GM21737 (cell line): Measurements from ENCODE around the gene TRPV3.
"Not testable (repeated sequence)": the region's sequence is repeated elsewhere in the genome, so short reads cannot be mapped to it uniquely, and the experiment has no call there.

Source experiments
- ATAC-seq: cut with Tn5 transposase; IDR thresholded peaks from one replicate; pipeline ENCODE4 v1.9.1; 2021; ENCODE audit warnings: mild to moderate bottlenecking, moderate library complexity; ENCODE audit not compliant: unreplicated experiment

TRPV3 gene

DNA sequence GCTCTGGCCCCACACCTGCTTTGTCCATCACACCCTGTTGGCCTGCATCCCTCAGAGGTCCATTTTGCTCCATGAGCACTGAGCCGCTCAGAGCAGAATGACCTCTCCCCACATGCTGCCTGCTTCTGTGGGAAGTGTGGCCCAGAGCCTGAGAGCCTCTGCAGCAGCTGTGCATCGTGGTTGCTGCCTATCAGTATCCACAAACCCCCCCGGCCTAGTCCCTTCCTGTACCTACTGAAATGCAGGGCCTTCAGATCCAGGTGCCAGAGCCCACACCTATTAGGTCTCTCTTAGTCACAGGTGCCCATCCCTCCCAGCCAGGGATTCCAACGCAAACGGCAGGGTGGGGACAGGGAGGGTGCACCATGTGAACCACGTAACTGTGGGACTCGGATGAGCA, 16.6 kb upstream of the TRPV3 start:
- no peak for ATAC-seq

- no peak for ATAC-seq
These were observed 15.9 kb upstream of the TRPV3 start for GRCh38 chr17:3573246-3574100.

DNA sequence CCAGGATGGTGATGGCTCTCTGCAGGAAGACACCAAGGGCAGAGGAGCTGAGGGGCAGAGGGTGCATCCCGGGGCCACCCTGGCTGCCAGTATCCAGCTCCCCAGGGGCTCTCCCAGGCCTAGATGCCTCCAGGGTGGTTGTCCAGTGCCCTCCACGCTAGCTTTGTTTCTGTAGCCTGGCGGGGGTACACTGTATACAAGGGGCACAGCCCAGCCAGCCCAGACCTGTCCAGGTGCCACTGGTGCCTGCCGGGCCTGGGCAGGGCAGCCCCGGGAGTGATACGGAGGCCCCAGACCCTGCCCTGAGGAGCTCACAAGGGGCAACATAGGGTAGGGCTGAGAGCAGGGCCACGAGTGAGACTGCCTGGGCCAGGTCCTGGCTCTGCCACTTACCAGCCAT, 14.6 kb upstream of the TRPV3 start:
- ATAC-seq, result no peak

- ATAC-seq, result no peak
These were observed 13.7 kb upstream of the TRPV3 start for GRCh38 chr17:3571043-3571900.

- no peak for ATAC-seq
These were observed 12.0 kb upstream of the TRPV3 start for GRCh38 chr17:3569534-3570137.

DNA sequence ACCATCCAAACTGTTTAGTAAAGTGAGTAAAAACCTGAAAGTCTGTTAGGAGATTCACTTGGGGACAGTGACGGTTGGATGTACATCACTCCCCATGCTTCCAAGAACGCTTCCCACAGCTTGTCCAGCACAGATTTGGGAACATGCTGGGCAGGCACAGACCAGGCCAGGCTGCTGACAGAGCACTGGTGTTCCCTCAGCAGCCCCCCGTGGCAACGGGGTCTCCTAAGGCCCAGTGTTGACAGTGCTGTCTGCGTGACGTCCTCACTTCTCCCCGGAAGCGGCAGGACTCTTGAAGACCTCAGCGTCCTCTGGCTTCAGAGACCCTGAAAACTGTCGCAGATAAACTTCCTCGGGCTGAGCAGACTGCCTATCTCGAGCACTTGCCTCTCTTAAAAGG, 8.9 kb upstream of the TRPV3 start:
- ATAC-seq, result no peak

- ATAC-seq, result no peak
These were observed 7.5 kb upstream of the TRPV3 start for GRCh38 chr17:3565143-3565542.

GRCh38 chr17:3564241-3564640, 6.6 kb upstream of the TRPV3 start:
- not testable (repeated sequence) for ATAC-seq

GRCh38 chr17:3559270-3559645, 1.6 kb upstream of the TRPV3 start:
- no peak for ATAC-seq

- peak; percentile 63 for ATAC-seq
These were observed 1.1 kb upstream of the TRPV3 start for GRCh38 chr17:3558603-3559269.

DNA sequence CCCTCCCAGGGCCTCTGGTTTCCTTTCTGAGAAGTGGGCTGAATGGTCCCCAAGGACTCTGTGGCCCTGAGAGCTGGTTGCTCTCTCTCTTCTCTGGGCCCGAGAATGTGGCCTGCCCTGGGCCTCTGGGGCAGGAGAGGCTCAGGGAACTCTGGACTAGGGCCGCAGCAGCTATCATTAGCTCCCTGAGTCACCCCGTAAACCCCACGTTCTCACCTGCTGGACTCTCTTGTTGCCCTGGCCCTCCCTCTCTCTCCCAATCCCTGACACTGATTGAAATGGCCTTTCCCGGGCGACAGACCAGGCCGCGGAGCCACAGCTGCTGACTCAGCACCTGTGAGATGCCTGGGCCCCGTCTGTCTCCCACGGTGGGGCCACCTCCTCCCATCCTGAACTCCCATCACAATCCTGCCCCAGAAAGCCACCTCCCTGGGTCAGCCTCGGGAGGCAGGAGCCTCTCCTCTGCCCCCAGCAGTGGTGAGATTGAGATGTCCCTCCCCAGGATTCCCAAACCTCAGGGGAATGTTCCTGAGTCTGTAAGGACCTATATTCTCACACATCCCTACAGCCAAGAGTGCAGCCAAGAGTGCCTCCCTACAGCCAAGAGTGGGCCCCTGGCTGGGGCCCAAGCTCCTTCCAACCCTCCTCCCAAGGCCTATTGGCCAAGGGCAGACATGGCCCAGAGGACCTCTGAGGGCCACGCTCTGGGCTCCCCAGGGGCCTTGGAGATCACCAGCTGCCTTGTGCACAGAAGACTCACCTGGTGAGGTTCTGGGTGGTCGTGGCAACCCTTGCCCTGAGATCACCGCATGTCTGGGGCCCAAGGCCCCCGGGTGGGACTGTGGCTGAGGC, 470 bp downstream of the TRPV3 start:
- ATAC-seq, result no peak

DNA sequence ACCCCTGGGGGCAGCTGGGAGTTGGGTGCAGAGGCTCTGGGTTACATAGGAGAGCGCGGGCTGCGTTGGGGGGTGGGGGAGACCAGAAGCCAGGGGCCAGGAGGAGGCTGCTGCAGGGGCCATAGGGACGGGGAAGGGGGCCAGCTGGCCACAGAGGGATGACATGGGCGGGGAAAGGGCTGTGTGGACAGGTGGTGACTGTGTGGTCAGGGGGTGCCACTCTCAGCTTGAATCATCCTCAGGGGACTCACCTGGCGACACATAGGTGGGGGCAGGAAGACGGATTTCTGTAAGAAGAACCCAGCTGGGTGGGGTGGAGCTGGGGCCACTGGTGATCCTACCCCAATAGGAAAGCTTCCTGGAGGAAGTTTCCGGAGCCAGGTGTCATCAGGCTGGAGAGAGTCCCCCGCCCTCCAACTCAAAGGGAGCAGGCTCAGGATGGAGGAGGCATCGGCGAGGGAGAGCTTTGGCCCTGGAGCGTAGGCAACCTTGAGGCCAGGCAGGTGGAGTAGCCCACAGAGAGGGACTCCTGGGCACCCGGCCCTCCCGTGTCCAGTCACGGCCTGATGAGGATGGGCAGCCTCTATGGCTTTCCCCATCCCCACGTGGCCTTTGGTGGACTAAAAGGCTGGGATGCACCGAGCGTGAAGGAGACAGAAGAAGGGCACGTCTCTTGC, 1.2 kb downstream of the TRPV3 start:
- no peak for ATAC-seq

GRCh38 chr17:3555189-3555796, 2.3 kb downstream of the TRPV3 start:
- ATAC-seq, result no peak

GRCh38 chr17:3554440-3554839, 3.2 kb downstream of the TRPV3 start:
- ATAC-seq, result no peak

DNA sequence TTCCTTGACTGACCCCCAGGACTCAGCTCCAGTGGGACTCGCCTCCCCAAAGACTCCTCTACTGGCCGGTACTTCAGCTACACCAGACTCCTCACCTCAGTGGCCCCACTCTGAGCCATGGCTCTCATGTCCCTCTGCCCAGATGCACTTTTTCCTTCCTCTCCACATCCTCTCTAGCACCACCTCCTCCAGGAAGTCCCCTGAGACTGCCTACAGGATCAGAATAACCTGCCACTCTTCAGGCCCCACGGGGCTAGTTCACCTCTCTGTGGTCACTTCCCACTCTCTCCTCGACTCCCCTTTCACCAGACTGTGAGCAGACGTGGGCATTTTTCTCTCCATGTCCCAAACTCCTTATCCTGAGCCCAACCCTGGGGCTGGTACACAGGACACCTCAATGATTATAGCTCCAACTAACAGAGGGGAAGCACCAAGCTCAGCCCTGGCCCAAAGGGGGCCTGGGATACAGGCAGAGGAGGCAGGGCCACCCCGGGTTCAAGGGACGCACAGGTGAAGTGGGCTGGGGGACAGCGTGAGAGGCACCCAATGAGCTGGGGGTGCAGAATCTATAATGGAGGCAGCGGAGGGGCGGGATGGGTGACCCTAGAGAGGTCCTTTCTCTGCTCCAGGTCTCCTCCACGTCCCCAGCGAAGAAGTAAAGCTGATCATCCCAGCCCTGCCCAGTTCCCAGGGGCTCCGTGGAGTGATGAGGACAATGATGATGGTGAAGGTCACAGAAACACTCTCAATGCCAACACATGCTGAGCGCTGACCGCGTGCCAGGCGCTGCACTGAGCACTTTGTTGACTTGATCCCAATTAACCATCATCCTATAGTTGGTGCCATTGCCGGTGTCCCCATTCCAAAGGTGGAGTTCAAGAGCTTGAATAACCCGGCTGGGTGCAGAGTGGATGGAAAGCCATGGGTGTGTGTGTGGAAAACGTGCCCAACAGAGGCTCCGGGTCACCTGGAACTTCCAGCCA, 3.9 kb downstream of the TRPV3 start:
- no peak for ATAC-seq

- ATAC-seq, result no peak
These were observed 4.7 kb downstream of the TRPV3 start for GRCh38 chr17:3552916-3553315.

- ATAC-seq, result no peak
These were observed 6.4 kb downstream of the TRPV3 start for GRCh38 chr17:3551189-3551588.

DNA sequence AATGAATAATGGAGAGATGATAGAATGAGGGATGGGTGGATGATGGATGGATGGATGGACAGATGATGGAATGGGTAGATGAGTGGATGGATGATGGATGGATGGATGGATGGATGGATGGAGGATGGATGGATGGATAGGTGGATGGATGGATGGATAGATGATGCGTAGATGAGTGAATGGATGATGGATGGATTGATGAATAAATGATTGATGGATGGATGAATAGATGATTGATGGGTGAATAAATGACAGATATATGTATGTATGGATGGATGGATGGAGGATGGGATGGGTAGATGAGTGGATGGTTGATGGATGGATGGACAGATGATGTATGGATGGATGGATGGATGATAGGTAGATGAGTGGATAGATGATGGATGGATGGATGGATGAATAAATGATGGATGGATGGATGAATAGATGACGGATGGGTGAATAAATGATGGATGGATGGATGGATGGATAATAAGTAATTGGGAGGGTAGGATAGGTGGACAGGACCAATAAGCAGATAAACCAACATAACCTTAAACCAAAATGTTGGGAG, 7.9 kb downstream of the TRPV3 start:
- no peak for ATAC-seq
